GM12874 (cell line): ENCODE data around the gene NF1.

Experiments used
- TF ChIP-seq, protein P1 (sequence below): IDR thresholded peaks from 2 replicates; pipeline ENCODE4 v1.5.1; 2011; ENCODE audit warnings: low read depth, mild to moderate bottlenecking, control low read depth, low read length, moderate library complexity; ENCODE audit not compliant: insufficient read depth

The NF1 gene

DNA sequence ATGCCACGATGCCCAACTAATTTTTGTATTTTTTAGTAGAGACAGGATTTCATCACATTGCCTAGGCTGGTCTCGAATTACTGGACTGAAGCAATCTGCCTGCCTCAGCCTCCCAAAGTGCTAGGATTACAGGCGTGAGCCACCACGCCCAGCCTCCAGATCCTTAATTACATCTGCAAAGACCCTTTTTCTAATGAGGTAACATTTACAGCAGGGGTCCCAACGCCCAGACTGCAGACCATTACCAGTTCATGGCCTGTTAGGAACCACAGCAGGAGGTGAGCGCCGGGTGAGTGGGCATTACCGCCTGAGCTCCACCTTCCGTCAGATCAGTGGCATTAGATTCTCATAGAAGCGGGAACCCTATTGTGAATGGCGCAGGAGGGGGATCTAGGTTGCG lies 292.7 kb downstream of the NF1 start:
- TF ChIP-seq, protein P1, sequence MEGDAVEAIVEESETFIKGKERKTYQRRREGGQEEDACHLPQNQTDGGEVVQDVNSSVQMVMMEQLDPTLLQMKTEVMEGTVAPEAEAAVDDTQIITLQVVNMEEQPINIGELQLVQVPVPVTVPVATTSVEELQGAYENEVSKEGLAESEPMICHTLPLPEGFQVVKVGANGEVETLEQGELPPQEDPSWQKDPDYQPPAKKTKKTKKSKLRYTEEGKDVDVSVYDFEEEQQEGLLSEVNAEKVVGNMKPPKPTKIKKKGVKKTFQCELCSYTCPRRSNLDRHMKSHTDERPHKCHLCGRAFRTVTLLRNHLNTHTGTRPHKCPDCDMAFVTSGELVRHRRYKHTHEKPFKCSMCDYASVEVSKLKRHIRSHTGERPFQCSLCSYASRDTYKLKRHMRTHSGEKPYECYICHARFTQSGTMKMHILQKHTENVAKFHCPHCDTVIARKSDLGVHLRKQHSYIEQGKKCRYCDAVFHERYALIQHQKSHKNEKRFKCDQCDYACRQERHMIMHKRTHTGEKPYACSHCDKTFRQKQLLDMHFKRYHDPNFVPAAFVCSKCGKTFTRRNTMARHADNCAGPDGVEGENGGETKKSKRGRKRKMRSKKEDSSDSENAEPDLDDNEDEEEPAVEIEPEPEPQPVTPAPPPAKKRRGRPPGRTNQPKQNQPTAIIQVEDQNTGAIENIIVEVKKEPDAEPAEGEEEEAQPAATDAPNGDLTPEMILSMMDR = no peak

DNA sequence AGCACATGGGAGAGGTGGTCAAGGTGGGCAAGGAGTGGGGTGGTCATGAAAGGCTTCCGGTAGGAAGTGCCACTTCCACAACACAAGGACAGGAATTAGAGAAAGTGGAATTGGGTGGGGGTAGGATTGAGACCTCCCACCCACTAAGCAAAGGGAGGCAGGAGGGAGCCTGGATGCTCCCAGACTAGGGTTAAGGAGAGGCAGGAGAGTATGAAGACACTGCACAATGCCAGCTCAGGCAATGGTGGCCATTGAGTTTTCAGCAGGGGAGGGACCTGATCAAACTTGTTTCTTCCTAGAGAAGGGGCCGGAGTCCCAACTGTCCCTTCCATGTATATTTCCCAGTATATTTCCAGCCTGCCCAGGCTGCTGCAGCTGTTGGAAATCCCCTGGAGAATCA lies 293.6 kb downstream of the NF1 start:
- TF ChIP-seq, protein P1 = no peak

DNA sequence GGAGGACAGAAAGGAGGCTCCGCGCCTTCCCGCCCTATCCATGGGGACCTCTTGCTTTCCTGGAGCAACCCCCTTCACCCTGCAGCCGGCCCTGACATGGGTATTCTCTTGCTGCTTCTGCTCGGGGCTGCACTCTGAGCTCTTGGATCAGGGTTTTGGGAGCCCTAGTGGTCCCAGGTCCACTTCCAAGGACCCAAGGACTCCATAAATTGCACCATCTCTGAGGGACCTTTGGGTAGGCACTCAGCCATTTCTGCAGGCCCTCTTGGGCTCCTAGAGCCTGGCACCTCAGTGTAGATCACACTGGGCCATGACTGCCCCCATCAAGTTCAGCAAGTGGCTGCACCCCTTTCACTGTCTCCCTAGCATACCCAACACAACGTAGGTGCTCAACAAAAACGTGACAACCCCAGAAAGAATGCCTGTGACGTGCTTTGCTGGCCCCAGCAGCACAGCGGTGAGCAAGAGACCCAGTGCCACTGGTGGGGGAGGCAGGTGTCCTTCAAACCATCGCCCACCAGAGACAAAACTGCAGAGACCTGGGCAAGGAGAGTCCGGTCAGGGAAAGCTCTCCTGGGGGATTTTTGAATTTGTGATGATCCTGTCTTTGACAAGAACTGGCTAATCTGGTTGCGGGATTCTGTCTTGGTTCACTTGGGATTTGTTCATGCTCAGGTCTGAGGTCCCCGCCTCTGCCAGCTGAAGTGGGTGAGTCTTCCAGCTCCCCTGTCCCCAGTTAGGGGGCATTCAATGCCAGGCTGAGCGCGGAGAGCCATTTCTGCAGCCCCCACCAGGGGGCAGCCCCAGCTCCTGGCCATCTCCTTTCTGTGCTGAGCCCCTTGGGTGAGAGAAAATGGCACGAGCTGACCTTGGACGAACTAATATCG lies 294.2 kb downstream of the NF1 start:
- TF ChIP-seq, protein P1 = peak; percentile 79

DNA sequence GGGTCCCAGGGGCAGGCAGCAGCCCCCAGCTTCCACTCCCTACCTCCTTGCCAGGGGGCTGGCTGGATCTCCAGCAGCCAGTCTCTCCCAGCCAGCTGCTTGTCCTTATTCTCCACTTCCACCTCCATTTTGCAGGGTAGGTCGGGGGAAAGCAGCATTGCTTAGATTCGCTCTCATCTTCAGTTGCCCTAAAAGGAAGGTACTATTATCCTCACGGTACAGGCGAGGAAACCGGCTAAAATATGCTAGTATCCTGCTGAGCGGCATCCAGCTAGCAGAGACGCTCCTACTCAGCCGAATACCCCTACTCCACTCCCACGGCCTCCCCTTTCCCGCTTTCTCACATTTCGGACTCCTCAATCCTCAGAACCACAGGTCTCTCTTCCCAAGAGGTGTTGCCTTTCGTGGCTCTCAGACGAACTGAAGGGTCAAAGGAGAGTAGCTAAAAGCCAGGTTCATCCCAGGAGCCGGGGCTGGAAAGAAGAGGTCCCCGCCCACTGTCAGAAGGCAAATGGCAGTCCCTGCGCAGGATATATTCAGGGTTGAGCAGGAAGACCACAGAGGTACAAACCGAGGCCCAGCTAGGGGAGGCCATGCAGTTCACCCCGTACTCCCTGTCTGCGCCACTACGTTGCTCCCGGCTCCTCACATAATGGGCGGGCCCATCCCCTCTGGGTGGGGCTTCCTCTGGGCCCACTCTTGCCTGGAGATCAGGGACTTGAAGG lies 295.0 kb downstream of the NF1 start:
- TF ChIP-seq, protein P1 = no peak

DNA sequence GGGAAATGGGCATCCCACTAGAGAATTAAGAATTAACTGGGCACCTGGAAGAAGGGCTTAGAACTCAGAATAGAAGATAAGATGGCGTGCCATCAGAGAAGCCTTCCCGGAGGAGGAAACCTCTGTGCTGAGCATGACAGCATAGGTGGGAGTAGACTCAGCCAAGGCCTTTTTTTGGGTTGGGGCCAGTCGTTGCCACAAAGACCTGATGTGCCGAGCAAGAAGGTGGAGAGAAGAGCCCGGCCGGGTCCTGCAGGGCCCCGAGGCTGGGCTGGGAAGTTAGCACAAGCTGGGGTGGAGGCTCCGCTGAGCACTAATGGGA lies 295.6 kb downstream of the NF1 start:
- TF ChIP-seq, protein P1 = no peak

DNA sequence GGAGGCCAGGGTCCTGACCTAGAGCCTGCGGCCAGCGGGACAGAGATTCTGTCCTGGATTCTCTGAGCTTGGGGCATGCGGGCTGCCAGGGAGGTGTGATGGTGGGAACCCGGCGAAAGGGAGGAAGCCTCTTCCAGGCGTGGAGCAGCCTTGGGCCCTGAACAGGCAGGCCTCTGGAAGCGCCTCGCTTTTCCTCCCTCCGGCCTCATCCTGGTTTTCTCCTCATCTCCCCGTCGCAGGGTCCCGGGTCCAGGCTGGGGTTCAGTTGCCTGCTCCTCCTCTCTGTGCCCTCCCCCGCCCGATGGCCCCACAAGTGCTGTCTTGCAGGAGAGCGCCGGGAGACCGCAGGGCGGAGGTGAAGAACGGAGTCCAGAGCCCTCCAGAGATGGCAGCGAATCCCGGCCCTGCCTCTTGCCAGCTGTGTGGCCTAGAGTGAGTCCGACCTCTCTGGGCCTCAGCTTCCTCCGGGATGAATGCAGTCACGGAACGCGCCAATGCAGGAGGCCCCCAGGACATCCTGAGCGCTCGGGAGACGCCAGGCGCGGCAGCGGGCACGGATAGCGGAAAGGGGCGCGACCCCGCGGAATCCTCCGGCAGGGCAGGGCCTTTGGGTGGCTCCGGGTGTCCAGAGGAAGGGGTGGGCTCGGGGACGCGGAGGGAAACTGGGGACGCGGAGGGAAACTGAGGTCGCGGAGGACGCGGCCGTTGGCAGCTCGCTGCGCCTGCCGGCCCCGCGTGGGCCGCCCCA lies 296.1 kb downstream of the NF1 start:
- TF ChIP-seq, protein P1 = no peak

DNA sequence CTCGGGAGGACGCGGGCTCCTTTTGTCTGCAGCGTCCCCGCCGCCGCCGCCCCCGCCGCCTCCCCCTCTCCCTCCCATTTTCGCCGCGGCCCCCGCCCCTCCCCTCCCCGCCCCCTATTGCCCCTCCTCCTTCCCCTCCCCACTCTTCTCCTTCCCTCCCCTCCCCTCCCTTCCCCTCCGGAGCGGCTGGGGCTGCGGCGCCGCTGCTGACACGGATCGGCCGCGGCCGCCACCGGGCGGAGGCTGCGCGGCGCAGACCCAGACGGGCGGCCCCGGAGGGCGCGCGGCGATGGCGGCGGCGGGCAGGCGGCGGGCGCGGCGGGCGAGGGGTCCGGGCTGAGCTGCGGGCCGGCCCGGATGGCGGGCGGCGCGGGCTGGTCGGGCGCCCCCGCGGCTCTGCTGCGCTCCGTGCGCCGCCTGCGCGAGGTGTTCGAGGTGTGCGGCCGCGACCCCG lies 296.7 kb downstream of the NF1 start, which contains the start of gene RAB11FIP4:
TSS of gene RAB11FIP4 (plus strand) at position 180 of the 454 bp plus-strand sequence. CDS start at position 358, 178 bp downstream.
- TF ChIP-seq, protein P1 = no peak
